HepG2 (cell line): Measurements from ENCODE around the gene GADD45G.

Experiments
- BHLHE40 ChIP-seq: IDR thresholded peaks from 2 replicates; pipeline ENCODE4 v1.6.1; 2011; ENCODE audit warnings: low read length, improper control_type of control experiment
- CHD2 ChIP-seq: IDR thresholded peaks from 2 replicates; pipeline ENCODE4 v1.6.1; 2011; ENCODE audit warnings: low read depth, low read length, improper control_type of control experiment
- FIP1L1 ChIP-seq: fragments of 200-400 bp; formaldehyde crosslinking; IDR thresholded peaks from 2 replicates; pipeline ENCODE4 v1.6.1; 2018; ENCODE audit warnings: low read depth, mild to moderate bottlenecking, low read length, moderate library complexity, borderline replicate concordance; ENCODE audit not compliant: insufficient read depth
- IKZF1 ChIP-seq: fragments of 450-650 bp; IDR thresholded peaks from 2 replicates; pipeline ENCODE4 v1.7.1; 2016
- NFE2L1 ChIP-seq: sonication (generic); formaldehyde crosslinking; IDR thresholded peaks from 2 replicates; pipeline ENCODE4 v1.4.0; 2020; ENCODE audit warnings: missing genetic modification reagents, mild to moderate bottlenecking, borderline replicate concordance
- NFRKB ChIP-seq: fragments of 450-650 bp; IDR thresholded peaks from 2 replicates; pipeline ENCODE4 v1.6.1; 2017
- POLR2A ChIP-seq, 2 experiments: IDR thresholded peaks; 2 replicates each; pipeline ENCODE4 v1.6.1; 2011; ENCODE audit warnings: low read depth in 2 of 2, low read length in 2 of 2, mild to moderate bottlenecking in 1 of 2, moderate library complexity in 1 of 2; ENCODE audit not compliant: insufficient read depth in 1 of 2
- SIN3B ChIP-seq: fragments of 150-350 bp; IDR thresholded peaks from 2 replicates; pipeline ENCODE4 v1.6.1; 2014; ENCODE audit warnings: low read length
- SUZ12 ChIP-seq: fragments of 150-350 bp; IDR thresholded peaks from 2 replicates; pipeline ENCODE4 v1.6.1; 2014; ENCODE audit warnings: low read depth, low read length
- ZFP1 ChIP-seq: IDR thresholded peaks from 2 replicates; pipeline ENCODE4 v1.6.1; 2016
- ZNF235 ChIP-seq: sonication (generic); formaldehyde crosslinking; IDR thresholded peaks from 2 replicates; pipeline ENCODE4 v1.8.1; 2023; ENCODE audit warnings: mild to moderate bottlenecking, missing genetic modification reagents, borderline replicate concordance
- ZNF547 ChIP-seq: sonication (generic); formaldehyde crosslinking; IDR thresholded peaks from 2 replicates; pipeline ENCODE4 v1.5.1; 2020; ENCODE audit warnings: mild to moderate bottlenecking, missing genetic modification reagents
- ZNF639 ChIP-seq: conservative IDR thresholded peaks from 2 replicates; pipeline ENCODE4 v1.6.1; 2018; ENCODE audit warnings: missing genetic modification reagents
- TF ChIP-seq, protein P1 (sequence below): IDR thresholded peaks from 2 replicates; pipeline ENCODE4 v1.4.0; 2020; ENCODE audit warnings: mild to moderate bottlenecking, missing genetic modification reagents

- TF ChIP-seq NFRKB (no peak), CHD2 (no peak), BHLHE40 (no peak), SUZ12 (no peak), IKZF1 (no peak), ZFP1 (CRISPR knock-in tag) (no peak), ZNF235 (no peak), ZNF547 (CRISPR knock-in tag) (no peak), ZNF639 (CRISPR knock-in tag) (no peak), POLR2A (IDR thresholded peaks at IDR 0.05; ENCODE audit: insufficient read depth in 1 of 2, low read depth in 2 of 2, low read length in 2 of 2) (no peak), NFE2L1 (CRISPR knock-in tag) (no peak), SIN3B (no peak), FIP1L1 (no peak)
- TF ChIP-seq, protein P1, sequence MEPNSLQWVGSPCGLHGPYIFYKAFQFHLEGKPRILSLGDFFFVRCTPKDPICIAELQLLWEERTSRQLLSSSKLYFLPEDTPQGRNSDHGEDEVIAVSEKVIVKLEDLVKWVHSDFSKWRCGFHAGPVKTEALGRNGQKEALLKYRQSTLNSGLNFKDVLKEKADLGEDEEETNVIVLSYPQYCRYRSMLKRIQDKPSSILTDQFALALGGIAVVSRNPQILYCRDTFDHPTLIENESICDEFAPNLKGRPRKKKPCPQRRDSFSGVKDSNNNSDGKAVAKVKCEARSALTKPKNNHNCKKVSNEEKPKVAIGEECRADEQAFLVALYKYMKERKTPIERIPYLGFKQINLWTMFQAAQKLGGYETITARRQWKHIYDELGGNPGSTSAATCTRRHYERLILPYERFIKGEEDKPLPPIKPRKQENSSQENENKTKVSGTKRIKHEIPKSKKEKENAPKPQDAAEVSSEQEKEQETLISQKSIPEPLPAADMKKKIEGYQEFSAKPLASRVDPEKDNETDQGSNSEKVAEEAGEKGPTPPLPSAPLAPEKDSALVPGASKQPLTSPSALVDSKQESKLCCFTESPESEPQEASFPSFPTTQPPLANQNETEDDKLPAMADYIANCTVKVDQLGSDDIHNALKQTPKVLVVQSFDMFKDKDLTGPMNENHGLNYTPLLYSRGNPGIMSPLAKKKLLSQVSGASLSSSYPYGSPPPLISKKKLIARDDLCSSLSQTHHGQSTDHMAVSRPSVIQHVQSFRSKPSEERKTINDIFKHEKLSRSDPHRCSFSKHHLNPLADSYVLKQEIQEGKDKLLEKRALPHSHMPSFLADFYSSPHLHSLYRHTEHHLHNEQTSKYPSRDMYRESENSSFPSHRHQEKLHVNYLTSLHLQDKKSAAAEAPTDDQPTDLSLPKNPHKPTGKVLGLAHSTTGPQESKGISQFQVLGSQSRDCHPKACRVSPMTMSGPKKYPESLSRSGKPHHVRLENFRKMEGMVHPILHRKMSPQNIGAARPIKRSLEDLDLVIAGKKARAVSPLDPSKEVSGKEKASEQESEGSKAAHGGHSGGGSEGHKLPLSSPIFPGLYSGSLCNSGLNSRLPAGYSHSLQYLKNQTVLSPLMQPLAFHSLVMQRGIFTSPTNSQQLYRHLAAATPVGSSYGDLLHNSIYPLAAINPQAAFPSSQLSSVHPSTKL (CRISPR knock-in tag) = no peak
Observed at GRCh38 chr9:89626741-89627265, 22.0 kb downstream of the GADD45G start.
